SK-N-SH (cell line): ENCODE results near the gene DLG4. TPM values are rescaled to one million over a fixed set of nuclear protein-coding genes. Genes with fewer than 3 reads are reported as not detected.

Source experiments
- CTCF ChIA-PET: fragments of 300-600, 350-600 bp; formaldehyde crosslinking; extraction: SDS; loops from one replicate; lab custom pipeline; 2021; lab: Yijun Ruan, JAX
- POLR2A ChIA-PET: fragments of 350-600 bp; sonication (Branson Sonifier 250); formaldehyde crosslinking; extraction: SDS; loops from one replicate; lab custom pipeline; 2020; ENCODE audit warnings: antibody characterized with exemption, inconsistent platforms; lab: Yijun Ruan, JAX
- DNase-seq: peaks from one replicate; pipeline ENCODE4 v3.0.0; 2012
- H2AFZ ChIP-seq: fragments of 200-600 bp; sonication (generic); 2 replicates; pipeline ENCODE4 v1.8.1; 2016; ENCODE audit warnings: antibody characterized with exemption, mild to moderate bottlenecking, low read depth
- H3F3A ChIP-seq: fragments of 200-600 bp; sonication (generic); replicated peaks from 2 replicates; pipeline ENCODE3; 2016; ENCODE audit warnings: antibody characterized with exemption, mild to moderate bottlenecking; ENCODE audit not compliant: insufficient read depth
- H3K27ac ChIP-seq, 2 experiments: fragments of 200-500 bp in 1 of 2; fragments of 200-600 bp in 1 of 2; sonication (Bioruptor generic) in 1 of 2; sonication (generic), shearing (Covaris generic) in 1 of 2; 2 replicates each; pipeline versions ENCODE4 v1.5.1 to v1.6.1; 2014 to 2016; ENCODE audit warnings: low read depth in 2 of 2, inconsistent platforms in 1 of 2, low read length in 1 of 2, mild to moderate bottlenecking in 1 of 2, mixed read lengths in 1 of 2
- H3K27me3 ChIP-seq: fragments of 200-600 bp; sonication (generic), shearing (Covaris generic); 2 replicates; pipeline ENCODE4 v1.6.1; 2016; ENCODE audit warnings: mixed run types; ENCODE audit not compliant: insufficient read depth
- H3K36me3 ChIP-seq, 2 experiments: fragments of 200-500 bp in 1 of 2; fragments of 200-600 bp in 1 of 2; sonication (Bioruptor generic) in 1 of 2; sonication (generic) in 1 of 2; replicated peaks in 1 of 2; 2 replicates each; pipeline versions ENCODE3 to v1.5.1; 2014 to 2016; ENCODE audit warnings: low read length in 1 of 2, mild to moderate bottlenecking in 1 of 2; ENCODE audit not compliant: insufficient read depth in 2 of 2, control insufficient read depth in 1 of 2
- H3K4me1 ChIP-seq, 2 experiments: fragments of 200-500 bp in 1 of 2; fragments of 200-600 bp in 1 of 2; sonication (Bioruptor generic) in 1 of 2; sonication (generic), shearing (Covaris generic) in 1 of 2; 2 replicates each; pipeline versions ENCODE4 v1.5.1 to v1.6.1; 2014 to 2016; ENCODE audit warnings: low read depth in 1 of 2, low read length in 1 of 2, mixed run types in 1 of 2; ENCODE audit not compliant: insufficient read depth in 2 of 2, control insufficient read depth in 1 of 2
- H3K4me2 ChIP-seq: fragments of 200-600 bp; sonication (generic), shearing (Covaris generic); 2 replicates; pipeline ENCODE4 v1.6.1; 2017; ENCODE audit warnings: mixed run types
- H3K4me3 ChIP-seq, 2 experiments: fragments of 200-500 bp in 1 of 2; fragments of 200-600 bp in 1 of 2; sonication (Bioruptor generic) in 1 of 2; sonication (generic), shearing (Covaris generic) in 1 of 2; 2 replicates each; pipeline versions ENCODE4 v1.5.1 to v1.8.1; 2014 to 2016; ENCODE audit warnings: low read depth in 2 of 2, inconsistent platforms in 1 of 2, low read length in 1 of 2, mild to moderate bottlenecking in 1 of 2, mixed read lengths in 1 of 2, moderate library complexity in 1 of 2
- H3K79me2 ChIP-seq: fragments of 200-600 bp; sonication (generic); 2 replicates; pipeline ENCODE4 v1.8.1; 2017; ENCODE audit warnings: mild to moderate bottlenecking; ENCODE audit not compliant: insufficient read depth
- H3K9ac ChIP-seq: fragments of 200-600 bp; sonication (generic); 2 replicates; pipeline ENCODE4 v1.6.1; 2017; ENCODE audit warnings: mixed run types
- H3K9me2 ChIP-seq: fragments of 200-600 bp; sonication (generic); 2 replicates; pipeline ENCODE4 v1.6.1; 2017; ENCODE audit warnings: mixed run types
- H3K9me3 ChIP-seq: fragments of 200-600 bp; sonication (generic); 2 replicates; pipeline ENCODE4 v1.6.1; 2017; ENCODE audit warnings: mixed run types, mild to moderate bottlenecking, moderate library complexity
- H4K20me1 ChIP-seq: fragments of 200-600 bp; sonication (generic); 2 replicates; pipeline ENCODE4 v1.6.1; 2017; ENCODE audit warnings: mild to moderate bottlenecking, mixed run types; ENCODE audit not compliant: insufficient read depth
- CHD2 ChIP-seq: fragments of 150-350 bp; IDR thresholded peaks from 2 replicates; pipeline ENCODE4 v1.6.1; 2018; ENCODE audit warnings: low read length; ENCODE audit not compliant: partially characterized antibody
- ELF1 ChIP-seq: IDR thresholded peaks from 2 replicates; pipeline ENCODE4 v1.4.0; 2012
- FOSL2 ChIP-seq: IDR thresholded peaks from 2 replicates; pipeline ENCODE4 v1.4.0; 2012; ENCODE audit warnings: low read depth, mild to moderate bottlenecking, moderate library complexity, borderline replicate concordance
- FOXJ3 ChIP-seq: sonication (generic); formaldehyde crosslinking; IDR thresholded peaks from 2 replicates; pipeline ENCODE4 v1.5.1; 2020; ENCODE audit warnings: mild to moderate bottlenecking, missing genetic modification reagents
- FOXM1 ChIP-seq: IDR thresholded peaks from 2 replicates; pipeline ENCODE4 v1.4.0; 2012; ENCODE audit warnings: low read depth, mild to moderate bottlenecking
- GABPA ChIP-seq: IDR thresholded peaks from 2 replicates; pipeline ENCODE4 v1.4.0; 2012; ENCODE audit warnings: low read depth, mild to moderate bottlenecking
- GATA2 ChIP-seq: sonication (generic); formaldehyde crosslinking; IDR thresholded peaks from 2 replicates; pipeline ENCODE4 v1.5.0; 2020; ENCODE audit warnings: mild to moderate bottlenecking, missing genetic modification reagents
- MXI1 ChIP-seq: IDR thresholded peaks from 2 replicates; pipeline ENCODE4 v1.6.1; 2012; ENCODE audit warnings: mild to moderate bottlenecking, low read depth, low read length, improper control_type of control experiment
- NFIC ChIP-seq: IDR thresholded peaks from 2 replicates; pipeline ENCODE4 v1.4.0; 2012; ENCODE audit warnings: borderline replicate concordance
- NRF1 ChIP-seq: IDR thresholded peaks from 2 replicates; pipeline ENCODE4 v1.6.1; 2012; ENCODE audit warnings: low read depth, mild to moderate bottlenecking, low read length
- POLR2AphosphoS5 ChIP-seq: IDR thresholded peaks from 2 replicates; pipeline ENCODE4 v1.6.1; 2012; ENCODE audit warnings: low read depth, low read length
- RAD21 ChIP-seq: IDR thresholded peaks from 2 replicates; pipeline ENCODE4 v1.6.1; 2012; ENCODE audit warnings: mild to moderate bottlenecking, low read length
- RCOR1 ChIP-seq: fragments of 150-350 bp; IDR thresholded peaks from 2 replicates; pipeline ENCODE4 v1.6.1; 2017; ENCODE audit warnings: antibody characterized with exemption, low read length
- RXRA ChIP-seq: IDR thresholded peaks from 2 replicates; pipeline ENCODE4 v1.4.0; 2012; ENCODE audit warnings: low read depth, mild to moderate bottlenecking, borderline replicate concordance
- TAF1 ChIP-seq: IDR thresholded peaks from 2 replicates; pipeline ENCODE4 v1.6.1; 2012; ENCODE audit warnings: low read depth, mild to moderate bottlenecking, low read length, moderate library complexity, borderline replicate concordance
- WGBS: methylation state at CpG from one replicate; pipeline ENCODE4 v1.1.6; 2017; ENCODE audit warnings: low lambda C conversion rate; 5-methylcytosine and 5-hydroxymethylcytosine counted together
- polyA plus RNA-seq, 3 experiments: library from polyadenylated mRNA; depleted of rRNA; stranded (reverse); fragments of >200 nt; gene quantifications; 2 replicates each; pipeline ENCODE4 v1.2.3, GENCODE V29; 2012
- TF ChIP-seq, protein P1 (sequence below): IDR thresholded peaks from 2 replicates; pipeline ENCODE4 v1.4.0; 2012; ENCODE audit warnings: low read depth, borderline replicate concordance
- TF ChIP-seq, protein P2 (sequence below): fragments of 150-350 bp; IDR thresholded peaks from 2 replicates; pipeline ENCODE4 v1.6.1; 2016; ENCODE audit warnings: mild to moderate bottlenecking, low read depth, low read length
- TF ChIP-seq, protein P3 (sequence below): IDR thresholded peaks from 2 replicates; pipeline ENCODE4 v1.4.0; 2012; ENCODE audit warnings: low read depth, borderline replicate concordance
- TF ChIP-seq, protein P4 (sequence below): IDR thresholded peaks from 2 replicates; pipeline ENCODE4 v1.4.0; 2012; ENCODE audit warnings: low read depth
- TF ChIP-seq, protein P5 (sequence below): fragments of 150-350 bp; IDR thresholded peaks from 2 replicates; pipeline ENCODE4 v1.6.1; 2017; ENCODE audit warnings: antibody characterized with exemption, low read length, low read depth, borderline replicate concordance
- TF ChIP-seq, protein P6 (sequence below): IDR thresholded peaks from 2 replicates; pipeline ENCODE4; 2012

The DLG4 gene
- polyA plus RNA-seq, 1 of the 3 experiments (the other 2 are of a cell fraction): 30.5 TPM

DNA sequence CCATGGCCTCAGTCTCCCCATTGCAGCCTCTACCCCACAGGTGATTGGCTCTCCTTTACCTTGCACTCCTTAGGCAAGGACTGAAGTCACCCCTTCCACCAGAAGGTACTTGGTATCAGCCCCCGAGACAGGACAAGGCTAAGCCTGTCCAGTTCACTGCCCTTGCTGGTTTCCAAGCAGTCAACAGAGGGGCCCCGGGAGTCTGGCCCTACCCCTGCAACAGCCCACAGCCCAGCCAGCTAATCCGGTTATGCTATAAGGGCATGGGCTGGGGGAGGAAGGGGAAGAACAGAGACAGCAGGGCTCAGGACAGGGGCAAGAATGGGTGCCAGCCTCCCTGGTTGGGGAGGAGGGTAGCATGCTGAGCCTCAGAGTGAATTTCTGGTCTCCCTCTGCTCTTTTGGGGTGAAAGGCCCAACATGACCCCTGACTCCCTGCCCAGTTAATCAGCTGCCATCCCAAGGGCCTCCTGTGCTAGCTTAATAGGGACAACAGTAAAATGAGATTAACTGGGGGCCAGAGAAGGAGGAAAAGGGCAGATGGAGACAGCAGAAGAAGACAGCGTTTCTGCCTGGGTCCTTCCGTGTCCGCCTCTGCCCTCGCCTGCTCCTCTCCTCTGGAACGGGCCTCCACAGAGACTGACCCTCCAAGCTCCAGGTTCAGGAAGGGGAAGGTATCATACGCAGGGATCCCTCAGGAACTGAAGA, 10.7 kb downstream of the DLG4 start:
- no peak for TF ChIP-seq RXRA
- no peak for TF ChIP-seq FOXJ3 (CRISPR knock-in tag)
- TF ChIP-seq FOXM1: no peak
- TF ChIP-seq FOSL2: no peak
- no peak for TF ChIP-seq CHD2
- TF ChIP-seq RAD21: no peak
- TF ChIP-seq POLR2AphosphoS5: no peak
- no peak for TF ChIP-seq NFIC
- TF ChIP-seq, protein P1, sequence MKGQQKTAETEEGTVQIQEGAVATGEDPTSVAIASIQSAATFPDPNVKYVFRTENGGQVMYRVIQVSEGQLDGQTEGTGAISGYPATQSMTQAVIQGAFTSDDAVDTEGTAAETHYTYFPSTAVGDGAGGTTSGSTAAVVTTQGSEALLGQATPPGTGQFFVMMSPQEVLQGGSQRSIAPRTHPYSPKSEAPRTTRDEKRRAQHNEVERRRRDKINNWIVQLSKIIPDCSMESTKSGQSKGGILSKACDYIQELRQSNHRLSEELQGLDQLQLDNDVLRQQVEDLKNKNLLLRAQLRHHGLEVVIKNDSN: no peak
- no peak for TF ChIP-seq TAF1
- TF ChIP-seq RCOR1: no peak
- TF ChIP-seq, all 33 proteins: peak for 0
- no peaks in the 10 kb centered on the region for H3K9me3 ChIP-seq
- no peak overlapping the region for H3K9ac ChIP-seq
- peaks cover 53% of the 10 kb centered on the region for H3K79me2 ChIP-seq
- H3K4me3 ChIP-seq: no peak overlapping the region
- H2AFZ ChIP-seq: no peak overlapping the region
- no peaks in the 10 kb centered on the region for H3K9me2 ChIP-seq
- POLR2A ChIA-PET: interaction anchor here (0.6 kb wide), 1 partner anchor 12 kb away, joined by 3 read pairs; no protein-coding TSS in a partner anchor
- H3K4me2 ChIP-seq: no peak overlapping the region
- peaks cover 6 to 24% of the 10 kb centered on the region in 2 experiments; a peak in 2 of 4 replicates for H3K4me1 ChIP-seq
- CTCF ChIA-PET: interaction anchor here (1.2 to 2.3 kb wide), 3 partner anchors 11 to 163 kb away, joined by 4 to 8 read pairs (median 4); partner anchors contain the start of genes ACADVL and DLG4
- H3K27me3 ChIP-seq: no peaks in the 10 kb centered on the region
- H4K20me1 ChIP-seq: peaks cover 42% of the 10 kb centered on the region
- 92% methylated on average over 9 of the region's 9 CpGs for WGBS
- no peak for DNase-seq
- no peaks in the 10 kb centered on the region for H3K36me3 ChIP-seq
- H3F3A ChIP-seq: peaks cover 13% of the 10 kb centered on the region
- H3K27ac ChIP-seq: no peak overlapping the region

DNA sequence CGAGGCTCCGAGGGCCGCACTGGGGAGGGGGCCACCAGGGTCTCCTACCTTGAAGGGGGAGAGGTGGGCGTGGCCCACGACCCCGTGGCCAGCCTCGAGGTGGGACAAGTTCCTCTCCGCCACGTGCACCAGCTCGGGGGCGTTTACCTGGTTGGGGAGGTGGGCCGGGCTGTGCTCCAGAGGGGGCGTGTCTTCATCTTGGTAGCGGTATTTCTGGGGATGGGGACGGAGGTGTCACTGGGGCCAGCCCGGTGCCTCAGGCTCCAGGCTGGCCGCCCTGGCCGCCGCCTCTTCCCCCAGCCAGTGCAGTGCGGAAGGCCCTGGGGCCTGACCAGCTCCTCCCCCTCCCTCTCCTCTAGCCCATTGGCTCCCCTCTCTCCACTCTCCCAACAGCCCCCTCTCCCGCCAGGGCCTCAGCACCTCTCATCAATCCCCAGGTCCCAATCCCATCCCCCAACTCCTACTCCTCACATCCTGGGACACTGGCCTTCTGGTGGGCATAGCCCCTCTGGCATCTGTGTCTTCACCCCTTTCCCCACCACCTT, 11.5 kb downstream of the DLG4 start:
- CTCF ChIA-PET: interaction anchor here (0.5 to 2.3 kb wide), 4 partner anchors 12 to 949 kb away, joined by 3 to 8 read pairs (median 4); partner anchors contain the start of genes ACADVL and DLG4
- H3K79me2 ChIP-seq: peaks cover 46% of the 10 kb centered on the region
- no peak for DNase-seq
- no peak overlapping the region for H3K27ac ChIP-seq
- peaks cover 37% of the 10 kb centered on the region for H4K20me1 ChIP-seq
- H3F3A ChIP-seq: peaks cover 6% of the 10 kb centered on the region
- 73% methylated on average over 13 of the region's 21 CpGs for WGBS
- POLR2A ChIA-PET: no interaction called here
- H3K36me3 ChIP-seq: peaks cover under 1 to 5% of the 10 kb centered on the region in 2 experiments
- H2AFZ ChIP-seq: no peak overlapping the region
- H3K27me3 ChIP-seq: no peaks in the 10 kb centered on the region
- no peak overlapping the region for H3K4me3 ChIP-seq
- peaks cover 6 to 23% of the 10 kb centered on the region in 2 experiments; a peak in 2 of 4 replicates for H3K4me1 ChIP-seq
- H3K9me2 ChIP-seq: no peaks in the 10 kb centered on the region
- H3K9ac ChIP-seq: no peak overlapping the region
- no peak overlapping the region for H3K4me2 ChIP-seq
- H3K9me3 ChIP-seq: no peaks in the 10 kb centered on the region
- TF ChIP-seq GATA2 (CRISPR knock-in tag) (no peak), RAD21 (no peak), GABPA (no peak), TAF1 (no peak), MXI1 (no peak), NRF1 (no peak), ELF1 (no peak)
- TF ChIP-seq, protein P2, sequence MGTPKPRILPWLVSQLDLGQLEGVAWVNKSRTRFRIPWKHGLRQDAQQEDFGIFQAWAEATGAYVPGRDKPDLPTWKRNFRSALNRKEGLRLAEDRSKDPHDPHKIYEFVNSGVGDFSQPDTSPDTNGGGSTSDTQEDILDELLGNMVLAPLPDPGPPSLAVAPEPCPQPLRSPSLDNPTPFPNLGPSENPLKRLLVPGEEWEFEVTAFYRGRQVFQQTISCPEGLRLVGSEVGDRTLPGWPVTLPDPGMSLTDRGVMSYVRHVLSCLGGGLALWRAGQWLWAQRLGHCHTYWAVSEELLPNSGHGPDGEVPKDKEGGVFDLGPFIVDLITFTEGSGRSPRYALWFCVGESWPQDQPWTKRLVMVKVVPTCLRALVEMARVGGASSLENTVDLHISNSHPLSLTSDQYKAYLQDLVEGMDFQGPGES: no peak
- TF ChIP-seq, protein P3, sequence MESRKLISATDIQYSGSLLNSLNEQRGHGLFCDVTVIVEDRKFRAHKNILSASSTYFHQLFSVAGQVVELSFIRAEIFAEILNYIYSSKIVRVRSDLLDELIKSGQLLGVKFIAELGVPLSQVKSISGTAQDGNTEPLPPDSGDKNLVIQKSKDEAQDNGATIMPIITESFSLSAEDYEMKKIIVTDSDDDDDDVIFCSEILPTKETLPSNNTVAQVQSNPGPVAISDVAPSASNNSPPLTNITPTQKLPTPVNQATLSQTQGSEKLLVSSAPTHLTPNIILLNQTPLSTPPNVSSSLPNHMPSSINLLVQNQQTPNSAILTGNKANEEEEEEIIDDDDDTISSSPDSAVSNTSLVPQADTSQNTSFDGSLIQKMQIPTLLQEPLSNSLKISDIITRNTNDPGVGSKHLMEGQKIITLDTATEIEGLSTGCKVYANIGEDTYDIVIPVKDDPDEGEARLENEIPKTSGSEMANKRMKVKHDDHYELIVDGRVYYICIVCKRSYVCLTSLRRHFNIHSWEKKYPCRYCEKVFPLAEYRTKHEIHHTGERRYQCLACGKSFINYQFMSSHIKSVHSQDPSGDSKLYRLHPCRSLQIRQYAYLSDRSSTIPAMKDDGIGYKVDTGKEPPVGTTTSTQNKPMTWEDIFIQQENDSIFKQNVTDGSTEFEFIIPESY: no peak
- TF ChIP-seq, protein P4, sequence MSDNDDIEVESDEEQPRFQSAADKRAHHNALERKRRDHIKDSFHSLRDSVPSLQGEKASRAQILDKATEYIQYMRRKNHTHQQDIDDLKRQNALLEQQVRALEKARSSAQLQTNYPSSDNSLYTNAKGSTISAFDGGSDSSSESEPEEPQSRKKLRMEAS: no peak
- TF ChIP-seq, protein P5, sequence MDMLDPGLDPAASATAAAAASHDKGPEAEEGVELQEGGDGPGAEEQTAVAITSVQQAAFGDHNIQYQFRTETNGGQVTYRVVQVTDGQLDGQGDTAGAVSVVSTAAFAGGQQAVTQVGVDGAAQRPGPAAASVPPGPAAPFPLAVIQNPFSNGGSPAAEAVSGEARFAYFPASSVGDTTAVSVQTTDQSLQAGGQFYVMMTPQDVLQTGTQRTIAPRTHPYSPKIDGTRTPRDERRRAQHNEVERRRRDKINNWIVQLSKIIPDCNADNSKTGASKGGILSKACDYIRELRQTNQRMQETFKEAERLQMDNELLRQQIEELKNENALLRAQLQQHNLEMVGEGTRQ: no peak
- TF ChIP-seq, protein P6, sequence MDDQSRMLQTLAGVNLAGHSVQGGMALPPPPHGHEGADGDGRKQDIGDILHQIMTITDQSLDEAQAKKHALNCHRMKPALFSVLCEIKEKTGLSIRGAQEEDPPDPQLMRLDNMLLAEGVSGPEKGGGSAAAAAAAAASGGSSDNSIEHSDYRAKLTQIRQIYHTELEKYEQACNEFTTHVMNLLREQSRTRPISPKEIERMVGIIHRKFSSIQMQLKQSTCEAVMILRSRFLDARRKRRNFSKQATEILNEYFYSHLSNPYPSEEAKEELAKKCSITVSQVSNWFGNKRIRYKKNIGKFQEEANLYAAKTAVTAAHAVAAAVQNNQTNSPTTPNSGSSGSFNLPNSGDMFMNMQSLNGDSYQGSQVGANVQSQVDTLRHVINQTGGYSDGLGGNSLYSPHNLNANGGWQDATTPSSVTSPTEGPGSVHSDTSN: no peak
